K562 (cell line): ENCODE data around the gene EDN2. TPM values are rescaled to one million over a fixed set of nuclear protein-coding genes. Genes with fewer than 3 reads are reported as not detected.

Source experiments
- ATAC-seq: fragments of 200-7000 bp; cut with Tn5 transposase; 3 replicates; pipeline ENCODE4 v1.9.1; 2020; ENCODE audit warnings: moderate library complexity
- BruUV-seq: library from RNA; stranded (reverse); fragments of 400-500 nt; replicated peaks from 2 replicates; lab custom pipeline; 2021; lab: Mats Ljungman, UMichigan
- CTCF ChIA-PET: fragments of 300-600 bp; formaldehyde crosslinking; extraction: SDS; loops from one replicate; lab custom pipeline; 2021; ENCODE audit warnings: low intra/inter-chr PET ratio; lab: Yijun Ruan, JAX
- POLR2A ChIA-PET: fragments of 300-600, 350-650 bp; sonication (Branson Sonifier 250); formaldehyde crosslinking; extraction: SDS; loops from one replicate; lab custom pipeline; 2021; ENCODE audit warnings: antibody characterized with exemption, inconsistent platforms; lab: Yijun Ruan, JAX
- DNase-seq, 4 experiments: peaks; one replicate each; pipeline versions ENCODE4 v3.0.0 to v3.0.0-alpha.2; 2011 to 2018; ENCODE audit warnings: low spot score in 3 of 4, mixed read lengths in 3 of 4; ENCODE audit errors: extremely low read depth in 1 of 4
- FAIRE-seq: peaks from 2 replicates; lab custom pipeline; 2011; peaks lifted over from hg19 to GRCh38; lab: Jason Lieb, UNC
- H2AFZ ChIP-seq: 2 replicates; pipeline ENCODE4 v1.6.0; 2011; ENCODE audit warnings: low read depth, low read length, control low read depth, inconsistent platforms
- H3K27ac ChIP-seq: fragments of 200-600 bp; 3 replicates; pipeline ENCODE4 v1.8.0; 2011; ENCODE audit warnings: low read depth, mild to moderate bottlenecking, control low read depth, inconsistent platforms, low read length, moderate library complexity, mixed read lengths; ENCODE audit errors: extremely low read depth
- H3K27me3 ChIP-seq, 2 experiments: fragments of 300-600 bp in 1 of 2; 2 replicates in 1 of 2; 3 replicates in 1 of 2; pipeline versions ENCODE4 v1.6.0 to v1.8.0; 2011; ENCODE audit warnings: inconsistent platforms in 2 of 2, low read length in 2 of 2, mild to moderate bottlenecking in 1 of 2, mixed read lengths in 1 of 2, moderate library complexity in 1 of 2; ENCODE audit not compliant: control insufficient read depth in 2 of 2, insufficient read depth in 2 of 2
- H3K36me3 ChIP-seq: fragments of 300-600 bp; 3 replicates; pipeline ENCODE4 v1.8.0; 2011; ENCODE audit warnings: mild to moderate bottlenecking, low read length, inconsistent platforms; ENCODE audit not compliant: control insufficient read depth, insufficient read depth
- H3K4me1 ChIP-seq, 2 experiments: fragments of 200-600 bp in 1 of 2; replicated peaks in 1 of 2; 2 replicates in 1 of 2; 3 replicates in 1 of 2; pipeline versions ENCODE4 v1.5.1 to v1.8.0; 2011; ENCODE audit warnings: inconsistent platforms in 2 of 2, low read length in 2 of 2, mild to moderate bottlenecking in 1 of 2, mixed read lengths in 1 of 2, moderate library complexity in 1 of 2; ENCODE audit not compliant: control insufficient read depth in 2 of 2, insufficient read depth in 2 of 2
- H3K4me2 ChIP-seq: 2 replicates; pipeline ENCODE4 v1.6.1; 2011; ENCODE audit warnings: low read length, control low read depth, inconsistent platforms, mixed read lengths; ENCODE audit not compliant: insufficient read depth
- H3K4me3 ChIP-seq: fragments of 200-600 bp; sonication (generic), shearing (Covaris generic); 2 replicates; pipeline ENCODE4 v1.5.1; 2016; ENCODE audit warnings: control low read depth, inconsistent platforms
- H3K79me2 ChIP-seq: fragments of 200-600 bp; 3 replicates; pipeline ENCODE4 v1.8.0; 2011; ENCODE audit warnings: low read length, inconsistent platforms; ENCODE audit not compliant: control insufficient read depth, insufficient read depth
- H3K9ac ChIP-seq, 2 experiments: 2 replicates each; pipeline versions ENCODE4 v1.6.0 to v1.6.1; 2011; ENCODE audit warnings: low read depth in 2 of 2, low read length in 2 of 2, control low read depth in 1 of 2, inconsistent platforms in 1 of 2, mild to moderate bottlenecking in 1 of 2, mixed read lengths in 1 of 2; ENCODE audit not compliant: insufficient read depth in 1 of 2
- H3K9me1 ChIP-seq: one replicate; pipeline ENCODE4 v1.6.0; 2011; ENCODE audit warnings: inconsistent platforms, mild to moderate bottlenecking, low read length, moderate library complexity; ENCODE audit not compliant: control insufficient read depth, insufficient read depth
- H3K9me3 ChIP-seq: replicated peaks from 2 replicates; pipeline ENCODE4 v1.5.1; 2011; ENCODE audit warnings: low read depth, low read length, inconsistent platforms; ENCODE audit not compliant: control insufficient read depth, insufficient read depth
- H4K20me1 ChIP-seq: replicated peaks from 2 replicates; pipeline ENCODE4 v1.6.1; 2011; ENCODE audit warnings: low read length, inconsistent platforms, mixed read lengths; ENCODE audit not compliant: control insufficient read depth, insufficient read depth
- ARID2 ChIP-seq: fragments of 450-650 bp; IDR thresholded peaks from 2 replicates; pipeline ENCODE4 v1.6.1; 2017; ENCODE audit warnings: antibody characterized with exemption, mild to moderate bottlenecking
- ATF4 ChIP-seq: fragments of 450-650 bp; formaldehyde crosslinking; IDR thresholded peaks from 2 replicates; pipeline ENCODE4 v1.4.0; 2022; ENCODE audit warnings: mild to moderate bottlenecking, moderate library complexity
- CBFB ChIP-seq: sonication (generic); formaldehyde crosslinking; IDR thresholded peaks from 2 replicates; pipeline ENCODE4 v1.4.0; 2020; ENCODE audit warnings: mild to moderate bottlenecking, missing genetic modification reagents
- GTF2E2 ChIP-seq: fragments of 200-800 bp; sonication (Bioruptor generic); IDR thresholded peaks from 2 replicates; pipeline ENCODE4 v1.6.1; 2016; ENCODE audit warnings: missing genetic modification characterization, missing compliant biosample characterization
- GTF2F1 ChIP-seq: IDR thresholded peaks from 2 replicates; pipeline ENCODE4 v1.6.1; 2011; ENCODE audit warnings: low read depth, low read length, improper control_type of control experiment
- KAT8 ChIP-seq: fragments of 450-650 bp; IDR thresholded peaks from 2 replicates; pipeline ENCODE4 v1.6.1; 2016; ENCODE audit warnings: low read depth, mild to moderate bottlenecking
- MAFG ChIP-seq: fragments of 450-650 bp; conservative IDR thresholded peaks from 2 replicates; pipeline ENCODE4 v1.6.1; 2016; ENCODE audit warnings: missing genetic modification characterization, missing compliant biosample characterization
- PML ChIP-seq: IDR thresholded peaks from 2 replicates; pipeline ENCODE4 v1.6.1; 2012; ENCODE audit warnings: low read length, inconsistent platforms
- POLR3G ChIP-seq: IDR thresholded peaks from 2 replicates; pipeline ENCODE4 v1.6.1; 2011; ENCODE audit not compliant: insufficient read length, insufficient replicate concordance; ENCODE audit errors: extremely low read depth
- REST ChIP-seq, 2 experiments: fragments of 450-650 bp; formaldehyde crosslinking in 1 of 2; IDR thresholded peaks; 2 replicates each; pipeline versions ENCODE4 v1.4.0 to v1.6.1; 2014 to 2020; ENCODE audit warnings: mild to moderate bottlenecking in 2 of 2, borderline replicate concordance in 1 of 2, low read depth in 1 of 2
- TAF9B ChIP-seq: fragments of 450-650 bp; IDR thresholded peaks from 2 replicates; pipeline ENCODE4 v1.6.1; 2018; ENCODE audit warnings: mild to moderate bottlenecking; ENCODE audit not compliant: partially characterized antibody
- ZBED1 ChIP-seq: IDR thresholded peaks from 2 replicates; pipeline ENCODE4 v1.6.1; 2014
- ZNF354B ChIP-seq: fragments of 250-450 bp; sonication (Bioruptor Pico); IDR thresholded peaks from 2 replicates; pipeline ENCODE4 v1.4.0; 2020
- ZNF696 ChIP-seq: fragments of 250-450 bp; sonication (Bioruptor Pico); conservative IDR thresholded peaks from 2 replicates; pipeline ENCODE4 v1.4.0; 2020; ENCODE audit warnings: mild to moderate bottlenecking, moderate library complexity
- ZNF830 ChIP-seq: fragments of 250-450 bp; sonication (Bioruptor Pico); IDR thresholded peaks from 2 replicates; pipeline ENCODE4 v1.5.0; 2021; ENCODE audit warnings: mild to moderate bottlenecking
- WGBS: fragments of 100-300 bp; shearing (Covaris generic); methylation state at CpG from one replicate; pipeline ENCODE4 v1.1.6; 2016; ENCODE audit warnings: low coverage, mixed read lengths; ENCODE audit not compliant: insufficient coverage; ENCODE audit errors: missing lambda C conversion rate; 5-methylcytosine and 5-hydroxymethylcytosine counted together
- in situ Hi-C: fragments of 300-500 bp; cut with MboI; formaldehyde crosslinking; loops from 4 replicates; pipeline ENCODE4 v1.15.0; 2018; ENCODE audit warnings: inconsistent platforms, mixed read lengths
- intact Hi-C: fragments of 100-400 bp; cut with micrococcal nuclease; formaldehyde crosslinking; loops from 2 replicates; pipeline ENCODE4 v1.14.2; 2022
- polyA plus RNA-seq, 8 experiments: library from polyadenylated mRNA; depleted of rRNA in 4 of 8; stranded (reverse) in 5 of 8; unstranded in 3 of 8; fragments of >200 nt; fragmentation: Nextera tagmentation in 2 of 8; fragmentation: Illumina TruSeq in 1 of 8; extraction: Ambion mirVana in 2 of 8; extraction: Trizol in 1 of 8; gene quantifications; 2 replicates each; pipeline versions ENCODE4 v1.2.1 to v1.2.3, GENCODE V29; 2011 to 2014; ENCODE audit warnings: inconsistent platforms in 1 of 8, missing spikeins in 1 of 8
- total RNA-seq, 7 experiments: library from RNA; depleted of rRNA in 6 of 7; stranded (reverse); fragments of >200 nt in 6 of 7; fragmentation: Illumina TruSeq in 2 of 7; extraction: Trizol in 2 of 7; gene quantifications; 2 replicates each; pipeline versions ENCODE4 v1.2.1 to v1.2.3, GENCODE V29; 2011 to 2021; ENCODE audit warnings: low replicate concordance in 1 of 7

The EDN2 gene
- total and polyA plus RNA-seq, 9 of the 15 experiments (the other 6 are each of a cell fraction or from before 2014, with no cell fraction given): not detected

DNA sequence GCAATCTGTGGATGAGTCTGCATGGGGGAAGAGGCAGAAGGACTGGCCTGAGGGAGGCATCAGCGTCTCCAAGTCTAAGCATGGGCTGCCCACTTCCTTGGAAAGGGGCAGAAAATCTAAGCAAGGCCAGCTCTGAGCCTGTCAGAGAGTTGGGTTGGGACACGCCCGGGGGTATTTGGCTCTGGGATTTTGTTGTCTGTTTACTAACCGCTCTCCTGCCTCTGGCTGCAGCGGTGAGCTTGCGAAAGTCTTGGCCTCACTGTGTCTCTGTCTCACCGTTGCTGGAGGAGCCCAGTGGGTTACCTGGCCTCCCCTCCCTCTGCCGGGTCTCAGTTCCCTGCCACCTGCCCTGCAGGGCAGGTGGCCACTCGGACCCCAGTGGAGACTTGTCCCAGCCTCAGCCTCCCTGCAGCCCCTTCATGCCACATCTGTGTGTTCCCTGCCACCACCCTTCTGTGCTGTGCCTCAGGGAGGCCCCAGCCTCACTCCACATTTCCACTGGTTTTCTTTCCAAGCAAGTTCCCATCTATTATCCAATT is 33.7 kb downstream of the EDN2 start:
- H3K79me2 ChIP-seq: no peaks in the 10 kb centered on the region
- no TSS peak for BruUV-seq
- in situ Hi-C loops (no loop called here), intact Hi-C loops (no loop called here)
- H3K9ac ChIP-seq: no peak overlapping the region
- CTCF ChIA-PET: no interaction called here
- FAIRE-seq (no peak), DNase-seq (no peak), ATAC-seq (no peak)
- H3K9me3 ChIP-seq: 0 out of 2 replicates have a peak, but pooled peaks cover under 1% of the 10 kb centered on the region
- H3K36me3 ChIP-seq: no peaks in the 10 kb centered on the region
- 2% methylated on average over 9 of the region's 9 CpGs for WGBS
- POLR2A ChIA-PET: no interaction called here
- no peak overlapping the region for H3K27ac ChIP-seq
- H3K4me2 ChIP-seq: no peak overlapping the region
- H3K4me3 ChIP-seq: no peak overlapping the region
- H3K4me1 ChIP-seq: no peaks in the 10 kb centered on the region
- peaks cover 5 to 48% of the 10 kb centered on the region in 2 experiments; a peak in 4 of 5 replicates for H3K27me3 ChIP-seq
- H4K20me1 ChIP-seq: peaks cover 3% of the 10 kb centered on the region; the same call in 1 of the 2 replicates
- H3K9me1 ChIP-seq: no peaks in the 10 kb centered on the region
- no peak overlapping the region for H2AFZ ChIP-seq
- TF ChIP-seq KAT8 (no peak), ZNF696 (CRISPR knock-in tag) (no peak), CBFB (CRISPR knock-in tag) (no peak), ZBED1 (no peak), ZNF830 (CRISPR knock-in tag) (no peak), ARID2 (no peak), TAF9B (no peak), MAFG (tag) (no peak), GTF2E2 (tag) (no peak), ZNF354B (CRISPR knock-in tag) (no peak), POLR3G (no peak), REST (IDR thresholded peaks at IDR 0.05; ENCODE audit: borderline replicate concordance) (no peak), REST (CRISPR knock-in tag; IDR thresholded peaks at IDR 0.05; ENCODE audit: low read depth) (no peak), PML (no peak), GTF2F1 (no peak), ATF4 (CRISPR knock-in tag) (no peak)
